ENCODE data around the gene NEK8. TPM values are rescaled to one million over a fixed set of nuclear protein-coding genes. Genes with fewer than 3 reads are reported as not detected.

NEK8 gene
- total and polyA plus RNA-seq, 2 of the 8 experiments (the other 6 are each of a cell fraction or from before 2014, with no cell fraction given), result 14.9 to 23.3 TPM

- TF ChIP-seq KDM4A (IDR thresholded peaks at IDR 0.05; ENCODE audit: low read depth, low read length, severe bottlenecking) (peak; percentile 33), CBX8 (IDR thresholded peaks at IDR 0.05; ENCODE audit: borderline replicate concordance, low read depth, low read length) (no peak), CTBP2 (IDR thresholded peaks at IDR 0.05; ENCODE audit: borderline replicate concordance, insufficient read depth, insufficient read length, low read length) (no peak), CEBPB (IDR thresholded peaks at IDR 0.05; ENCODE audit: low read depth, low read length) (no peak), BRCA1 (IDR thresholded peaks at IDR 0.05; ENCODE audit: low read depth, low read length) (no peak), CHD7 (IDR thresholded peaks at IDR 0.05; ENCODE audit: insufficient replicate concordance, low read length) (no peak), EZH2 (IDR thresholded peaks at IDR 0.05; ENCODE audit: low read depth, low read length, severe bottlenecking) (no peak), FOSL1 (IDR thresholded peaks at IDR 0.05; ENCODE audit: insufficient read depth, low read depth, low read length) (no peak), SIRT6 (IDR thresholded peaks at IDR 0.05; ENCODE audit: low read length) (no peak), ASH2L (IDR thresholded peaks at IDR 0.05; ENCODE audit: low read length) (no peak), JUND (IDR thresholded peaks at IDR 0.05; ENCODE audit: low read length) (no peak)
These were observed 10.1 kb upstream of the NEK8 start (continued) for GRCh38 chr17:28718333-28719020.
